K562 (cell line): ENCODE measurements around the gene DHDDS. TPM values are rescaled to one million over a fixed set of nuclear protein-coding genes. Genes with fewer than 3 reads are reported as not detected.

Source experiments
- GATAD2B ChIP-seq: fragments of 450-650 bp; IDR thresholded peaks from 2 replicates; pipeline ENCODE4 v1.6.1; 2017; ENCODE audit warnings: mild to moderate bottlenecking, borderline replicate concordance
- KLF6 ChIP-seq: fragments of 250-450 bp; sonication (Bioruptor Pico); IDR thresholded peaks from 2 replicates; pipeline ENCODE4 v1.4.0; 2020; ENCODE audit warnings: mild to moderate bottlenecking, moderate library complexity, borderline replicate concordance
- POU5F1 ChIP-seq: fragments of 150-350 bp; IDR thresholded peaks from 2 replicates; pipeline ENCODE4 v1.6.1; 2014; ENCODE audit warnings: borderline replicate concordance, low read length, low read depth, mild to moderate bottlenecking; ENCODE audit not compliant: partially characterized antibody
- RAD51 ChIP-seq: fragments of 450-650 bp; IDR thresholded peaks from 2 replicates; pipeline ENCODE4 v1.7.1; 2016; ENCODE audit warnings: low read depth, mild to moderate bottlenecking, borderline replicate concordance
- SP2 ChIP-seq: IDR thresholded peaks from 2 replicates; pipeline ENCODE4 v1.6.1; 2011; ENCODE audit warnings: mild to moderate bottlenecking, low read depth, low read length, moderate library complexity; ENCODE audit not compliant: poor library complexity, severe bottlenecking; ENCODE audit errors: extremely low read depth
- U2AF2 ChIP-seq: fragments of 200-400 bp; formaldehyde crosslinking; optimal IDR thresholded peaks from 2 replicates; pipeline ENCODE3; 2017; ENCODE audit warnings: low read depth, mild to moderate bottlenecking, low read length
- XRCC4 ChIP-seq: IDR thresholded peaks from one replicate; pipeline ENCODE4 v1.6.1; 2011; ENCODE audit not compliant: insufficient read depth, insufficient read length; ENCODE audit errors: extremely low read depth
- ZBTB17 ChIP-seq: fragments of 450-650 bp; formaldehyde crosslinking; IDR thresholded peaks from 2 replicates; pipeline ENCODE4 v1.4.0; 2020; ENCODE audit warnings: mild to moderate bottlenecking
- ZKSCAN1 ChIP-seq: fragments of 150-350 bp; IDR thresholded peaks from 2 replicates; pipeline ENCODE4 v1.6.1; 2016; ENCODE audit warnings: low read depth, low read length
- ZNF197 ChIP-seq: fragments of 200-800 bp; sonication (Bioruptor generic); IDR thresholded peaks from 2 replicates; pipeline ENCODE4 v1.6.1; 2016; ENCODE audit warnings: low read depth, missing genetic modification characterization, missing compliant biosample characterization
- ZNF436 ChIP-seq: fragments of 250-450, 450-650 bp; sonication (Bioruptor Pico); formaldehyde crosslinking; IDR thresholded peaks from 2 replicates; pipeline ENCODE4 v1.7.0; 2020; ENCODE audit warnings: mild to moderate bottlenecking
- ZNF696 ChIP-seq: fragments of 250-450 bp; sonication (Bioruptor Pico); conservative IDR thresholded peaks from 2 replicates; pipeline ENCODE4 v1.4.0; 2020; ENCODE audit warnings: mild to moderate bottlenecking, moderate library complexity
- ZNF778 ChIP-seq: fragments of 450-650 bp; formaldehyde crosslinking; IDR thresholded peaks from 2 replicates; pipeline ENCODE4 v1.4.0; 2020; ENCODE audit warnings: mild to moderate bottlenecking, moderate library complexity
- polyA plus RNA-seq, 8 experiments: library from polyadenylated mRNA; depleted of rRNA in 4 of 8; stranded (reverse) in 5 of 8; unstranded in 3 of 8; fragments of >200 nt; fragmentation: Nextera tagmentation in 2 of 8; fragmentation: Illumina TruSeq in 1 of 8; extraction: Ambion mirVana in 2 of 8; extraction: Trizol in 1 of 8; gene quantifications; 2 replicates each; pipeline versions ENCODE4 v1.2.1 to v1.2.3, GENCODE V29; 2011 to 2014; ENCODE audit warnings: inconsistent platforms in 1 of 8, missing spikeins in 1 of 8
- total RNA-seq, 7 experiments: library from RNA; depleted of rRNA in 6 of 7; stranded (reverse); fragments of >200 nt in 6 of 7; fragmentation: Illumina TruSeq in 2 of 7; extraction: Trizol in 2 of 7; gene quantifications; 2 replicates each; pipeline versions ENCODE4 v1.2.1 to v1.2.3, GENCODE V29; 2011 to 2021; ENCODE audit warnings: low replicate concordance in 1 of 7
- TF ChIP-seq, protein P1 (sequence below): fragments of 250-450 bp; sonication (Bioruptor Pico); IDR thresholded peaks from 2 replicates; pipeline ENCODE4 v1.5.1; 2021; ENCODE audit warnings: mild to moderate bottlenecking
- TF ChIP-seq, protein P2 (sequence below): sonication (generic); formaldehyde crosslinking; IDR thresholded peaks from 2 replicates; pipeline ENCODE4 v1.8.0; 2022; ENCODE audit warnings: mild to moderate bottlenecking, low read depth, missing genetic modification reagents
- TF ChIP-seq, protein P3 (sequence below): fragments of 250-450 bp; sonication (Bioruptor Pico); IDR thresholded peaks from 2 replicates; pipeline ENCODE4 v1.5.0; 2020; ENCODE audit warnings: mild to moderate bottlenecking
- TF ChIP-seq, protein P4 (sequence below): fragments of 250-450 bp; sonication (Bioruptor Pico); IDR thresholded peaks from 2 replicates; pipeline ENCODE4 v1.8.0; 2022; ENCODE audit warnings: inconsistent platforms, mild to moderate bottlenecking, moderate library complexity, borderline replicate concordance
- TF ChIP-seq, protein P5 (sequence below): sonication (generic); formaldehyde crosslinking; IDR thresholded peaks from 2 replicates; pipeline ENCODE4 v1.5.0; 2020; ENCODE audit warnings: missing genetic modification reagents
- TF ChIP-seq, protein P6 (sequence below): fragments of 250-450 bp; sonication (Bioruptor Pico); IDR thresholded peaks from 2 replicates; pipeline ENCODE4 v1.8.0; 2022; ENCODE audit warnings: inconsistent platforms

Gene DHDDS
- total and polyA plus RNA-seq, 9 of the 15 experiments (the other 6 are each of a cell fraction or from before 2014, with no cell fraction given), result 33.3 to 55.0 (median 44.3) TPM

DNA sequence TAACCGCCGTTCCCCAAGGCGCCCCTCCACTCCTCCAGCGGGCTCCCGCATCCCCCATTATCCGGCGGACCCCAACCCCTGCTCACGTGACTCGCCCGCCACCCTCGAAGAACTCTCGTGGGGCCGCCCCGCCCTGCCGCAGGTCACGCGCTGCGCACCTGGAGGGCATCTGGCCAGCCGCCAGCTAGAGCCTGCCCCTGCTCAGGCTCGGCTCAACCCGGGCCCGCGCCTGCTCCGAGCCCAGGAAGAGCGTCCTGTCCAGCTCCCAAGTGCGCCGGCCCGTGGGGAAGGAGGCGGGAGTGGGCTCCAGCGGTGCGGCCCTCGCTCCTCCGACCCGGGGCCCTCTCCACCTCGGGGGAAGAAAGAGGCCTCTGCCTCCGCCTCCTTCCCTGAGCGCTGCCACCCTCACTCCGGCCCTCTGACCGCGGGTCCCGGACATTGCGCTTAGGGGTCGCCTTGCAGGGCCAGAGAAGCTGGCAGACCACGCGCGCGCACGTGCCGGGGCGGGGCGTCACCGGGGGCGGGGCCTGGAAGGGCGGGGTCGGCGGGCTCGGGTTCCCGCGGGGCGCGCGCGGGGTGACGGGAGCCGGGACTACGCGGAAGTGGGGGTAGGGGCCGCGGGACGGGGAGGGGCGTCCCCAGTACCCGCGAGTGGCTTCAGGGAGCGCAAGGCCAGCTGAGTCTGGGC, 68.5 kb downstream of the DHDDS start (continued):
- TF ChIP-seq, protein P1, sequence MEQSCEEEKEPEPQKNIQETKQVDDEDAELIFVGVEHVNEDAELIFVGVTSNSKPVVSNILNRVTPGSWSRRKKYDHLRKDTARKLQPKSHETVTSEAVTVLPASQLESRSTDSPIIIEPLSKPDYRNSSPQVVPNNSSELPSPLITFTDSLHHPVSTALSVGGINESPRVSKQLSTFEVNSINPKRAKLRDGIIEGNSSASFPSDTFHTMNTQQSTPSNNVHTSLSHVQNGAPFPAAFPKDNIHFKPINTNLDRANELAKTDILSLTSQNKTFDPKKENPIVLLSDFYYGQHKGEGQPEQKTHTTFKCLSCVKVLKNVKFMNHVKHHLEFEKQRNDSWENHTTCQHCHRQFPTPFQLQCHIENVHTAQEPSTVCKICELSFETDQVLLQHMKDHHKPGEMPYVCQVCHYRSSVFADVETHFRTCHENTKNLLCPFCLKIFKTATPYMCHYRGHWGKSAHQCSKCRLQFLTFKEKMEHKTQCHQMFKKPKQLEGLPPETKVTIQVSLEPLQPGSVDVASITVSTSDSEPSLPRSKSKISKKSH (CRISPR knock-in tag), result no peak
- TF ChIP-seq, protein P2, sequence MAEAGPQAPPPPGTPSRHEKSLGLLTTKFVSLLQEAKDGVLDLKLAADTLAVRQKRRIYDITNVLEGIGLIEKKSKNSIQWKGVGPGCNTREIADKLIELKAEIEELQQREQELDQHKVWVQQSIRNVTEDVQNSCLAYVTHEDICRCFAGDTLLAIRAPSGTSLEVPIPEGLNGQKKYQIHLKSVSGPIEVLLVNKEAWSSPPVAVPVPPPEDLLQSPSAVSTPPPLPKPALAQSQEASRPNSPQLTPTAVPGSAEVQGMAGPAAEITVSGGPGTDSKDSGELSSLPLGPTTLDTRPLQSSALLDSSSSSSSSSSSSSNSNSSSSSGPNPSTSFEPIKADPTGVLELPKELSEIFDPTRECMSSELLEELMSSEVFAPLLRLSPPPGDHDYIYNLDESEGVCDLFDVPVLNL (CRISPR knock-in tag), result 0 out of 2 replicates have a peak, but pooled peaks have one; percentile 6
- peak; percentile 88; the same call in 1 of the 2 replicates for TF ChIP-seq GATAD2B
- no peak for TF ChIP-seq U2AF2
- TF ChIP-seq, protein P3, sequence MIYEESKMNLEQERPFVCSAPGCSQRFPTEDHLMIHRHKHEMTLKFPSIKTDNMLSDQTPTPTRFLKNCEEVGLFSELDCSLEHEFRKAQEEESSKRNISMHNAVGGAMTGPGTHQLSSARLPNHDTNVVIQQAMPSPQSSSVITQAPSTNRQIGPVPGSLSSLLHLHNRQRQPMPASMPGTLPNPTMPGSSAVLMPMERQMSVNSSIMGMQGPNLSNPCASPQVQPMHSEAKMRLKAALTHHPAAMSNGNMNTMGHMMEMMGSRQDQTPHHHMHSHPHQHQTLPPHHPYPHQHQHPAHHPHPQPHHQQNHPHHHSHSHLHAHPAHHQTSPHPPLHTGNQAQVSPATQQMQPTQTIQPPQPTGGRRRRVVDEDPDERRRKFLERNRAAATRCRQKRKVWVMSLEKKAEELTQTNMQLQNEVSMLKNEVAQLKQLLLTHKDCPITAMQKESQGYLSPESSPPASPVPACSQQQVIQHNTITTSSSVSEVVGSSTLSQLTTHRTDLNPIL, result no peak
- no peak for TF ChIP-seq ZKSCAN1
- TF ChIP-seq, protein P4, sequence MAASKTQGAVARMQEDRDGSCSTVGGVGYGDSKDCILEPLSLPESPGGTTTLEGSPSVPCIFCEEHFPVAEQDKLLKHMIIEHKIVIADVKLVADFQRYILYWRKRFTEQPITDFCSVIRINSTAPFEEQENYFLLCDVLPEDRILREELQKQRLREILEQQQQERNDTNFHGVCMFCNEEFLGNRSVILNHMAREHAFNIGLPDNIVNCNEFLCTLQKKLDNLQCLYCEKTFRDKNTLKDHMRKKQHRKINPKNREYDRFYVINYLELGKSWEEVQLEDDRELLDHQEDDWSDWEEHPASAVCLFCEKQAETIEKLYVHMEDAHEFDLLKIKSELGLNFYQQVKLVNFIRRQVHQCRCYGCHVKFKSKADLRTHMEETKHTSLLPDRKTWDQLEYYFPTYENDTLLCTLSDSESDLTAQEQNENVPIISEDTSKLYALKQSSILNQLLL, result no peak
- TF ChIP-seq XRCC4, result no peak
- TF ChIP-seq ZNF696 (CRISPR knock-in tag), result no peak
- TF ChIP-seq KLF6 (CRISPR knock-in tag), result no peak; the same call in 1 of the 2 replicates
- peak; percentile 91 for TF ChIP-seq RAD51
- TF ChIP-seq ZNF197, result no peak
- TF ChIP-seq ZBTB17 (CRISPR knock-in tag), result no peak
- TF ChIP-seq, protein P5, sequence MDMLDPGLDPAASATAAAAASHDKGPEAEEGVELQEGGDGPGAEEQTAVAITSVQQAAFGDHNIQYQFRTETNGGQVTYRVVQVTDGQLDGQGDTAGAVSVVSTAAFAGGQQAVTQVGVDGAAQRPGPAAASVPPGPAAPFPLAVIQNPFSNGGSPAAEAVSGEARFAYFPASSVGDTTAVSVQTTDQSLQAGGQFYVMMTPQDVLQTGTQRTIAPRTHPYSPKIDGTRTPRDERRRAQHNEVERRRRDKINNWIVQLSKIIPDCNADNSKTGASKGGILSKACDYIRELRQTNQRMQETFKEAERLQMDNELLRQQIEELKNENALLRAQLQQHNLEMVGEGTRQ (CRISPR knock-in tag), result peak; percentile 89
- TF ChIP-seq ZNF436 (CRISPR knock-in tag), result no peak
- TF ChIP-seq ZNF778 (CRISPR knock-in tag), result no peak
- TF ChIP-seq SP2, result no peak
- TF ChIP-seq POU5F1, result no peak
- TF ChIP-seq, protein P6, sequence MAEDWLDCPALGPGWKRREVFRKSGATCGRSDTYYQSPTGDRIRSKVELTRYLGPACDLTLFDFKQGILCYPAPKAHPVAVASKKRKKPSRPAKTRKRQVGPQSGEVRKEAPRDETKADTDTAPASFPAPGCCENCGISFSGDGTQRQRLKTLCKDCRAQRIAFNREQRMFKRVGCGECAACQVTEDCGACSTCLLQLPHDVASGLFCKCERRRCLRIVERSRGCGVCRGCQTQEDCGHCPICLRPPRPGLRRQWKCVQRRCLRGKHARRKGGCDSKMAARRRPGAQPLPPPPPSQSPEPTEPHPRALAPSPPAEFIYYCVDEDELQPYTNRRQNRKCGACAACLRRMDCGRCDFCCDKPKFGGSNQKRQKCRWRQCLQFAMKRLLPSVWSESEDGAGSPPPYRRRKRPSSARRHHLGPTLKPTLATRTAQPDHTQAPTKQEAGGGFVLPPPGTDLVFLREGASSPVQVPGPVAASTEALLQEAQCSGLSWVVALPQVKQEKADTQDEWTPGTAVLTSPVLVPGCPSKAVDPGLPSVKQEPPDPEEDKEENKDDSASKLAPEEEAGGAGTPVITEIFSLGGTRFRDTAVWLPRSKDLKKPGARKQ, result no peak
